SK-N-SH (cell line): Measurements from ENCODE around the gene SMIM20. TPM values are rescaled to one million over a fixed set of nuclear protein-coding genes. Genes with fewer than 3 reads are reported as not detected.
A peak's percentile ranks its signal among the peaks of the same experiment; 100 is the strongest.

Experiments used
- CTCF ChIA-PET: fragments of 300-600, 350-600 bp; formaldehyde crosslinking; extraction: SDS; loops from one replicate; lab custom pipeline; 2021; lab: Yijun Ruan, JAX
- POLR2A ChIA-PET: fragments of 350-600 bp; sonication (Branson Sonifier 250); formaldehyde crosslinking; extraction: SDS; loops from one replicate; lab custom pipeline; 2020; ENCODE audit warnings: antibody characterized with exemption, inconsistent platforms; lab: Yijun Ruan, JAX
- DNase-seq: peaks from one replicate; pipeline ENCODE4 v3.0.0; 2012
- H2AFZ ChIP-seq: fragments of 200-600 bp; sonication (generic); 2 replicates; pipeline ENCODE4 v1.8.1; 2016; ENCODE audit warnings: antibody characterized with exemption, mild to moderate bottlenecking, low read depth
- H3F3A ChIP-seq: fragments of 200-600 bp; sonication (generic); replicated peaks from 2 replicates; pipeline ENCODE3; 2016; ENCODE audit warnings: antibody characterized with exemption, mild to moderate bottlenecking; ENCODE audit not compliant: insufficient read depth
- H3K27ac ChIP-seq, 2 experiments: fragments of 200-500 bp in 1 of 2; fragments of 200-600 bp in 1 of 2; sonication (Bioruptor generic) in 1 of 2; sonication (generic), shearing (Covaris generic) in 1 of 2; 2 replicates each; pipeline versions ENCODE4 v1.5.1 to v1.6.1; 2014 to 2016; ENCODE audit warnings: low read depth in 2 of 2, inconsistent platforms in 1 of 2, low read length in 1 of 2, mild to moderate bottlenecking in 1 of 2, mixed read lengths in 1 of 2
- H3K27me3 ChIP-seq: fragments of 200-600 bp; sonication (generic), shearing (Covaris generic); 2 replicates; pipeline ENCODE4 v1.6.1; 2016; ENCODE audit warnings: mixed run types; ENCODE audit not compliant: insufficient read depth
- H3K36me3 ChIP-seq, 2 experiments: fragments of 200-500 bp in 1 of 2; fragments of 200-600 bp in 1 of 2; sonication (Bioruptor generic) in 1 of 2; sonication (generic) in 1 of 2; replicated peaks in 1 of 2; 2 replicates each; pipeline versions ENCODE3 to v1.5.1; 2014 to 2016; ENCODE audit warnings: low read length in 1 of 2, mild to moderate bottlenecking in 1 of 2; ENCODE audit not compliant: insufficient read depth in 2 of 2, control insufficient read depth in 1 of 2
- H3K4me1 ChIP-seq, 2 experiments: fragments of 200-500 bp in 1 of 2; fragments of 200-600 bp in 1 of 2; sonication (Bioruptor generic) in 1 of 2; sonication (generic), shearing (Covaris generic) in 1 of 2; 2 replicates each; pipeline versions ENCODE4 v1.5.1 to v1.6.1; 2014 to 2016; ENCODE audit warnings: low read depth in 1 of 2, low read length in 1 of 2, mixed run types in 1 of 2; ENCODE audit not compliant: insufficient read depth in 2 of 2, control insufficient read depth in 1 of 2
- H3K4me2 ChIP-seq: fragments of 200-600 bp; sonication (generic), shearing (Covaris generic); 2 replicates; pipeline ENCODE4 v1.6.1; 2017; ENCODE audit warnings: mixed run types
- H3K4me3 ChIP-seq, 2 experiments: fragments of 200-500 bp in 1 of 2; fragments of 200-600 bp in 1 of 2; sonication (Bioruptor generic) in 1 of 2; sonication (generic), shearing (Covaris generic) in 1 of 2; 2 replicates each; pipeline versions ENCODE4 v1.5.1 to v1.8.1; 2014 to 2016; ENCODE audit warnings: low read depth in 2 of 2, inconsistent platforms in 1 of 2, low read length in 1 of 2, mild to moderate bottlenecking in 1 of 2, mixed read lengths in 1 of 2, moderate library complexity in 1 of 2
- H3K79me2 ChIP-seq: fragments of 200-600 bp; sonication (generic); 2 replicates; pipeline ENCODE4 v1.8.1; 2017; ENCODE audit warnings: mild to moderate bottlenecking; ENCODE audit not compliant: insufficient read depth
- H3K9ac ChIP-seq: fragments of 200-600 bp; sonication (generic); 2 replicates; pipeline ENCODE4 v1.6.1; 2017; ENCODE audit warnings: mixed run types
- H3K9me2 ChIP-seq: fragments of 200-600 bp; sonication (generic); 2 replicates; pipeline ENCODE4 v1.6.1; 2017; ENCODE audit warnings: mixed run types
- H3K9me3 ChIP-seq: fragments of 200-600 bp; sonication (generic); 2 replicates; pipeline ENCODE4 v1.6.1; 2017; ENCODE audit warnings: mixed run types, mild to moderate bottlenecking, moderate library complexity
- H4K20me1 ChIP-seq: fragments of 200-600 bp; sonication (generic); 2 replicates; pipeline ENCODE4 v1.6.1; 2017; ENCODE audit warnings: mild to moderate bottlenecking, mixed run types; ENCODE audit not compliant: insufficient read depth
- CHD2 ChIP-seq: fragments of 150-350 bp; IDR thresholded peaks from 2 replicates; pipeline ENCODE4 v1.6.1; 2018; ENCODE audit warnings: low read length; ENCODE audit not compliant: partially characterized antibody
- EP300 ChIP-seq, 2 experiments: IDR thresholded peaks; 2 replicates each; pipeline versions ENCODE4 v1.4.0 to v1.6.1; 2012; ENCODE audit warnings: borderline replicate concordance in 1 of 2, low read depth in 1 of 2, low read length in 1 of 2
- FOXM1 ChIP-seq: IDR thresholded peaks from 2 replicates; pipeline ENCODE4 v1.4.0; 2012; ENCODE audit warnings: low read depth, mild to moderate bottlenecking
- GATA2 ChIP-seq: sonication (generic); formaldehyde crosslinking; IDR thresholded peaks from 2 replicates; pipeline ENCODE4 v1.5.0; 2020; ENCODE audit warnings: mild to moderate bottlenecking, missing genetic modification reagents
- IRF3 ChIP-seq: fragments of 150-350 bp; IDR thresholded peaks from 2 replicates; pipeline ENCODE4 v1.6.1; 2016; ENCODE audit warnings: mild to moderate bottlenecking, low read depth, low read length
- JUND ChIP-seq: IDR thresholded peaks from 2 replicates; pipeline ENCODE4 v1.4.0; 2012
- MAX ChIP-seq: IDR thresholded peaks from 2 replicates; pipeline ENCODE4 v1.4.0; 2012; ENCODE audit warnings: low read depth
- MEF2A ChIP-seq: IDR thresholded peaks from 2 replicates; pipeline ENCODE4 v1.4.0; 2012; ENCODE audit warnings: low read depth, borderline replicate concordance
- MXI1 ChIP-seq: IDR thresholded peaks from 2 replicates; pipeline ENCODE4 v1.6.1; 2012; ENCODE audit warnings: mild to moderate bottlenecking, low read depth, low read length, improper control_type of control experiment
- NFIC ChIP-seq: IDR thresholded peaks from 2 replicates; pipeline ENCODE4 v1.4.0; 2012; ENCODE audit warnings: borderline replicate concordance
- NRF1 ChIP-seq: IDR thresholded peaks from 2 replicates; pipeline ENCODE4 v1.6.1; 2012; ENCODE audit warnings: low read depth, mild to moderate bottlenecking, low read length
- POLR2AphosphoS5 ChIP-seq: IDR thresholded peaks from 2 replicates; pipeline ENCODE4 v1.6.1; 2012; ENCODE audit warnings: low read depth, low read length
- RAD21 ChIP-seq: IDR thresholded peaks from 2 replicates; pipeline ENCODE4 v1.6.1; 2012; ENCODE audit warnings: mild to moderate bottlenecking, low read length
- RCOR1 ChIP-seq: fragments of 150-350 bp; IDR thresholded peaks from 2 replicates; pipeline ENCODE4 v1.6.1; 2017; ENCODE audit warnings: antibody characterized with exemption, low read length
- SIN3A ChIP-seq: IDR thresholded peaks from 2 replicates; pipeline ENCODE4 v1.6.1; 2012; ENCODE audit warnings: low read depth, mild to moderate bottlenecking, low read length, moderate library complexity, borderline replicate concordance
- SMC3 ChIP-seq: IDR thresholded peaks from 2 replicates; pipeline ENCODE4 v1.6.1; 2012; ENCODE audit warnings: low read depth, low read length, improper control_type of control experiment
- TAF1 ChIP-seq: IDR thresholded peaks from 2 replicates; pipeline ENCODE4 v1.6.1; 2012; ENCODE audit warnings: low read depth, mild to moderate bottlenecking, low read length, moderate library complexity, borderline replicate concordance
- TEAD4 ChIP-seq: IDR thresholded peaks from 2 replicates; pipeline ENCODE4 v1.4.0; 2012; ENCODE audit warnings: mild to moderate bottlenecking, borderline replicate concordance; ENCODE audit not compliant: insufficient read depth
- USF1 ChIP-seq: IDR thresholded peaks from 2 replicates; pipeline ENCODE4 v1.4.0; 2012; ENCODE audit warnings: low read depth, borderline replicate concordance
- YY1 ChIP-seq: IDR thresholded peaks from 2 replicates; pipeline ENCODE4 v1.4.0; 2012; ENCODE audit warnings: low read depth, mild to moderate bottlenecking
- WGBS: methylation state at CpG from one replicate; pipeline ENCODE4 v1.1.6; 2017; ENCODE audit warnings: low lambda C conversion rate; 5-methylcytosine and 5-hydroxymethylcytosine counted together
- polyA plus RNA-seq, 3 experiments: library from polyadenylated mRNA; depleted of rRNA; stranded (reverse); fragments of >200 nt; gene quantifications; 2 replicates each; pipeline ENCODE4 v1.2.3, GENCODE V29; 2012
- TF ChIP-seq, protein P1 (sequence below): fragments of 200-600 bp; sonication (generic); IDR thresholded peaks from 2 replicates; pipeline ENCODE4 v1.6.1; 2017; ENCODE audit warnings: antibody characterized with exemption, mild to moderate bottlenecking, moderate library complexity
- TF ChIP-seq, protein P2 (sequence below): IDR thresholded peaks from 2 replicates; pipeline ENCODE4; 2012

SMIM20 gene
- polyA plus RNA-seq, 1 of the 3 experiments (the other 2 are of a cell fraction), result 39.4 TPM

DNA sequence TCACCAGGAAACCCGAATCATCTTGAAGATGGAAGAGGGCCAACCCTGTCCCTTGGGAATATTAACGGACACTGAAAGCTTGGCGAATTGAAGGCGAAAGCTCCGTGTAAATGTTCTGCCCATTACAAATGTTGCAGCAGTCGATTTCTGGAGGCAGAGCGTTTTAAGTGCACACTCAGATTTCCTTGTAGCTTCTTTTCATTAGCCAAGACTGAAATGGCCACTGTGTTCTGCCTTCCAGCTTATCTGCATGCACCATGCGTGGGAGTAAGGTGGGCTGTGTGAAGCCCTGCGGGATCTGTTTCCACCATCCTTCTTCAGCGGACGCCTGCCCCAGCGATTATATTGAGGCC is 1.3 kb downstream of the SMIM20 start:
- H2AFZ ChIP-seq, result no peak overlapping the region; the same call in 1 of the 2 replicates
- ChIA-PET POLR2A (no interaction called here), CTCF (interaction anchor here (0.8 kb wide), 1 partner anchor 148 kb away, joined by 3 read pairs; no protein-coding TSS in a partner anchor)

DNA sequence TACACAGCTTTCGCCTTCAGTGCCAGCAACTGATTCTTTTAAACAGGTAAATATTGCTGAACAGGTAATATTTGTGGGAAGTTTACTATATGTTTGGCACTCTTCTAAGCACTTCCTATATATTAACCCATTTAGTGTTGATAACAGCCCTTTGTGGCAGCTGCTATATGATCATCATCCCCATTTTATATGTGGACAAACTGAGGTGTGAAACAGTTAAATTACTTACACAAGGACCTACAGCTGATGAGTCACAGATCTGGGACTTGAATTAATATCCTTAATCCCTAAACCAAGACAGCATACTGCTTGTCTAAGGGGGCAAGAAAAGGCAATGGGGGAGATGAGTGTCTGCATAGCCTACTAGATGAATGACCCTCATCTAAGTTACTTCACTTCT is 2.9 kb downstream of the SMIM20 start:
- WGBS, result 90% methylated on average over 1 of the region's 1 CpG
- Histone ChIP-seq H3K9me3 (no peaks in the 10 kb centered on the region), H3K4me2 (no peak overlapping the region), H3K4me1 (peaks cover 10 to 17% of the 10 kb centered on the region in 2 experiments; a peak in 2 of 4 replicates), H2AFZ (no peak overlapping the region), H3K36me3 (peaks cover 4% of the 10 kb centered on the region in 2 experiments), H3K27ac (no peak overlapping the region), H3K27me3 (no peaks in the 10 kb centered on the region), H4K20me1 (no peaks in the 10 kb centered on the region), H3F3A (peaks cover 3% of the 10 kb centered on the region), H3K9me2 (no peaks in the 10 kb centered on the region), H3K4me3 (no peak overlapping the region), H3K79me2 (peaks cover 29% of the 10 kb centered on the region; the same call in 1 of the 2 replicates), H3K9ac (no peak overlapping the region)
- no peak for DNase-seq
- ChIA-PET POLR2A (no interaction called here), CTCF (interaction anchor here (1.4 to 1.7 kb wide), 2 partner anchors 9 to 494 kb away, joined by 4 to 9 read pairs; no protein-coding TSS in a partner anchor)
- TF ChIP-seq POLR2AphosphoS5 (no peak), SIN3A (no peak), FOXM1 (no peak), NRF1 (no peak), SMC3 (no peak), MAX (no peak), RCOR1 (no peak), IRF3 (no peak)
- TF ChIP-seq, protein P1, sequence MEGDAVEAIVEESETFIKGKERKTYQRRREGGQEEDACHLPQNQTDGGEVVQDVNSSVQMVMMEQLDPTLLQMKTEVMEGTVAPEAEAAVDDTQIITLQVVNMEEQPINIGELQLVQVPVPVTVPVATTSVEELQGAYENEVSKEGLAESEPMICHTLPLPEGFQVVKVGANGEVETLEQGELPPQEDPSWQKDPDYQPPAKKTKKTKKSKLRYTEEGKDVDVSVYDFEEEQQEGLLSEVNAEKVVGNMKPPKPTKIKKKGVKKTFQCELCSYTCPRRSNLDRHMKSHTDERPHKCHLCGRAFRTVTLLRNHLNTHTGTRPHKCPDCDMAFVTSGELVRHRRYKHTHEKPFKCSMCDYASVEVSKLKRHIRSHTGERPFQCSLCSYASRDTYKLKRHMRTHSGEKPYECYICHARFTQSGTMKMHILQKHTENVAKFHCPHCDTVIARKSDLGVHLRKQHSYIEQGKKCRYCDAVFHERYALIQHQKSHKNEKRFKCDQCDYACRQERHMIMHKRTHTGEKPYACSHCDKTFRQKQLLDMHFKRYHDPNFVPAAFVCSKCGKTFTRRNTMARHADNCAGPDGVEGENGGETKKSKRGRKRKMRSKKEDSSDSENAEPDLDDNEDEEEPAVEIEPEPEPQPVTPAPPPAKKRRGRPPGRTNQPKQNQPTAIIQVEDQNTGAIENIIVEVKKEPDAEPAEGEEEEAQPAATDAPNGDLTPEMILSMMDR, result no peak

More for the DNA sequence above, 1.3 kb downstream of the SMIM20 start:
- peaks cover 29% of the 10 kb centered on the region; the same call in 1 of the 2 replicates for H3K79me2 ChIP-seq
- peaks cover 4% of the 10 kb centered on the region in 2 experiments for H3K36me3 ChIP-seq
- no peak overlapping the region; a peak in 1 of 4 replicates for H3K27ac ChIP-seq
- H3K4me2 ChIP-seq, result peak overlapping the region; percentile 82; the same call in 1 of the 2 replicates
- no peaks in the 10 kb centered on the region for H3K9me3 ChIP-seq
- 68% methylated on average over 12 of the region's 12 CpGs for WGBS
- H4K20me1 ChIP-seq, result no peaks in the 10 kb centered on the region
- no peaks in the 10 kb centered on the region for H3K27me3 ChIP-seq
- DNase-seq, result no peak
- no peaks in the 10 kb centered on the region for H3K9me2 ChIP-seq
- peak overlapping the region in 1 of 2 experiments; percentile 89; a peak in 2 of 4 replicates for H3K4me3 ChIP-seq
- peaks cover 3% of the 10 kb centered on the region for H3F3A ChIP-seq
- no peak for TF ChIP-seq CHD2
- TF ChIP-seq MEF2A, result no peak
- TF ChIP-seq YY1, result no peak
- no peak for TF ChIP-seq TEAD4
- no peak for TF ChIP-seq EP300 (IDR thresholded peaks at IDR 0.05; ENCODE audit: borderline replicate concordance in 1 of 2, low read depth in 1 of 2, low read length in 1 of 2)
- TF ChIP-seq, protein P1, result no peak
- TF ChIP-seq JUND, result no peak
- no peak for TF ChIP-seq GATA2 (CRISPR knock-in tag)
- TF ChIP-seq SMC3, result no peak
- TF ChIP-seq, protein P2, sequence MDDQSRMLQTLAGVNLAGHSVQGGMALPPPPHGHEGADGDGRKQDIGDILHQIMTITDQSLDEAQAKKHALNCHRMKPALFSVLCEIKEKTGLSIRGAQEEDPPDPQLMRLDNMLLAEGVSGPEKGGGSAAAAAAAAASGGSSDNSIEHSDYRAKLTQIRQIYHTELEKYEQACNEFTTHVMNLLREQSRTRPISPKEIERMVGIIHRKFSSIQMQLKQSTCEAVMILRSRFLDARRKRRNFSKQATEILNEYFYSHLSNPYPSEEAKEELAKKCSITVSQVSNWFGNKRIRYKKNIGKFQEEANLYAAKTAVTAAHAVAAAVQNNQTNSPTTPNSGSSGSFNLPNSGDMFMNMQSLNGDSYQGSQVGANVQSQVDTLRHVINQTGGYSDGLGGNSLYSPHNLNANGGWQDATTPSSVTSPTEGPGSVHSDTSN, result no peak
- TF ChIP-seq USF1, result no peak
- TF ChIP-seq MXI1, result no peak
- no peak for TF ChIP-seq SIN3A
- TF ChIP-seq NFIC, result no peak
- no peak for TF ChIP-seq TAF1
- TF ChIP-seq RAD21, result no peak
- peaks cover 10 to 20% of the 10 kb centered on the region in 2 experiments; a peak in 2 of 4 replicates for H3K4me1 ChIP-seq
- 0 out of 2 replicates have a peak overlapping the region, but pooled peaks have one; percentile 75 for H3K9ac ChIP-seq
